ENCODE measurements around the gene NOXO1. TPM values are rescaled to one million over a fixed set of nuclear protein-coding genes. Genes with fewer than 3 reads are reported as not detected.

Gene NOXO1
- total and polyA plus RNA-seq, 9 of the 15 experiments (the other 6 are each of a cell fraction or from before 2014, with no cell fraction given), result not detected

- TF ChIP-seq ZBTB11 (CRISPR knock-in tag; IDR thresholded peaks at IDR 0.05), result peak in 1 of 3 experiments; percentile 57; a peak in 1 of 6 replicates
- TF ChIP-seq PHF8 (IDR thresholded peaks at IDR 0.05; ENCODE audit: borderline replicate concordance, low read length), result peak; percentile 94
- TF ChIP-seq E2F6 (IDR thresholded peaks at IDR 0.05; ENCODE audit: borderline replicate concordance in 1 of 2, extremely low read depth in 1 of 2, insufficient read depth in 1 of 2, insufficient read length in 1 of 2, low read depth in 1 of 2, low read length in 1 of 2, poor library complexity in 1 of 2, severe bottlenecking in 1 of 2), result peak in 1 of 2 experiments; percentile 29
- no peak for TF ChIP-seq CHD7 (IDR thresholded peaks at IDR 0.05; ENCODE audit: low read depth, low read length)
- no peak; the same call in 1 of the 2 replicates for TF ChIP-seq RFX7 (CRISPR knock-in tag; IDR thresholded peaks at IDR 0.05)
- no peak for TF ChIP-seq CBX8 (IDR thresholded peaks at IDR 0.05; ENCODE audit: borderline replicate concordance, extremely low read depth, low read depth, low read length, poor library complexity, severe bottlenecking)
- TF ChIP-seq HIVEP1 (CRISPR knock-in tag; IDR thresholded peaks at IDR 0.05), result no peak
- TF ChIP-seq STAT5B (CRISPR knock-in tag; IDR thresholded peaks at IDR 0.05), result no peak
Measured at GRCh38 chr16:1964506-1965395, 16.5 kb downstream of the NOXO1 start, which contains the start of gene RPS2 (continued).

All from K562 (cell line).